Peyer's patch (tissue), 4 donors: Measurements from ENCODE around the gene ANXA2.

Source experiments
- CTCF ChIP-seq, 6 experiments: fragments of 450-650 bp in 4 of 6; fragments of 200-600 bp in 2 of 6; sonication (generic) in 1 of 6; IDR thresholded peaks; one replicate each; pipeline ENCODE4 v1.5.1; 2017 to 2019; ENCODE audit warnings: antibody characterized with exemption in 6 of 6, mild to moderate bottlenecking in 3 of 6, moderate library complexity in 1 of 6
- POLR2A ChIP-seq, 2 donors: fragments of 450-650 bp; IDR thresholded peaks; one replicate each; pipeline ENCODE4 v1.5.1; 2017; ENCODE audit warnings: antibody characterized with exemption in 2 of 2, mild to moderate bottlenecking in 2 of 2, moderate library complexity in 2 of 2

GRCh38 chr15:60326343-60326742 lies 71.4 kb downstream of the ANXA2 start:
- no peak for TF ChIP-seq CTCF (IDR thresholded peaks at IDR 0.05)
- TF ChIP-seq POLR2A (IDR thresholded peaks at IDR 0.05) = no peak
